GM18507 (cell line): ENCODE data around the gene HIF3A.
A peak's percentile ranks its signal among the peaks of the same experiment; 100 is the strongest.
"Not testable (repeated sequence)": the region's sequence is repeated elsewhere in the genome, so short reads cannot be mapped to it uniquely, and the experiment has no call there.

Source experiments
- DNase-seq: peaks from one replicate; pipeline ENCODE4 v3.0.0; 2011; ENCODE audit warnings: low read depth; ENCODE audit not compliant: insufficient read length; ENCODE audit errors: extremely low spot score
- FAIRE-seq: peaks from 2 replicates; lab custom pipeline; 2011; peaks lifted over from hg19 to GRCh38; lab: Jason Lieb, UNC

Gene HIF3A

DNA sequence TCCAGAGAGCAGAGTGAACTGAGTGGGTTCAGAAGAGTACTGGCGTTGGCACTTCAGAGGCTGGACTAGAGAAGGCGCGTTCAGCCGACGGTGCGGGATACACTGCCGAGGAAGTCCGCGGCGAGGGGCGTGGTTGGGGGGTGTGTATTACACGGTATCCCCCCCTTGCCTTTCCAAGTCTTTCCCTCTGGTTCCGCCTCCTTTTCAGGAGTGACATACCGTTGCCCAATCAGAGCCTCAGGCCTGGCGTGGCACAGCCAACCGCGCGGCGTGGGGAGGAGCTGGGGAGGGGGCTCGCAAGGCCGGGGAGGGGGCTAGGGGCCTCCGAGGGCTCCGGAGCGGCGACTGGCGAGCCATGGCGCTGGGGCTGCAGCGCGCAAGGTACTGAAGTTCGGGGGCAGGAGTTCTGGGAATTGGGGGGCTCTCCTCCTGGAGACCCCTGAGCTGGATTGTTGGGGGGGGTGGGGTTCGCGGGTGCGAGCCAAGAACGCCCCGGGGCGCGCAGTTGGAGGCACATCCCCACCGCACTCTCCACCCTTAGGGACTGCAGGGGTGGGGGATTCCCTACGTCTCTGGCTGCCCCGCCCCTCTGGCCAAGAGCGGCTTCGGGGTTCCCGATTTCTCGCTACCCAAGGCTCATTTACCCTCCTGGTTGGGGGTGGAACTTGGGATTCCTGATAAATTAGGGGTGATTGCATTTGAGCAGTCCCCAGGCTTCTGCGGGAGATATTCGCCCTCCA lies at the start of gene HIF3A:
HIF3A (plus strand) TSS at position 321 of the 740 bp plus-strand sequence; CDS start at position 356, 35 bp downstream.
- FAIRE-seq (no peak), DNase-seq (no peak)

DNA sequence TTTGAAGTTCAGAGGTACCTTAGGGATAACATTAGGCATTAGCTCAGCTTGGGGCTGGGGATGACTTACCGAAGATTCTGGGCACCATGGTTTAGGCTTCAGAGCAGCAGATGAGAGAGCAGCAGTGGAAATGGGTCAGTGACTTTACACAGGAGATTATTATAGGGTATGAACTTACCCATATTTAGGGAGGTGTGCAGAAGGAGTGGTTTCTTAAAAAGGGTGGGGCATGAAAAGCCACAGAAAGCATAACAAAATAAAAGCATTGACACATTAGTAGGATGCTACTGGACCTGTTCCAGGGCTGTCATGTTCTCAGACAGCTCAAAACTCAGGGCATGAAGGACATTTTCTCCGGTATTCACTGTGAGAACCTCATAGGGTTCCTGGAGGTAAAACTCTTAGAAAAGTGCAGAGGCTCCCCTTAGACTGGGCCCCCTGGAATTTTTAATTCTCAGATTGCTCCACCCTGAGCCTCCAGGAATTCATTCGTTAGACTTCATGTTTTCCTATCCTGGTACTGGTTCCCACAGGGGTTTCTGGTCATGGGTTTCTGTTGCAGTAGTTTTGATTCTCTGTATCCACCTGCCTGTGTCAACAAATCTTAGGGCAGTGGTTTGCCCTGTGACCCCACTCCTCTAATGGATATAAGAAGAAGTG lies 46.6 kb upstream of the HIF3A start:
- no peak for DNase-seq
- no peak for FAIRE-seq

DNA sequence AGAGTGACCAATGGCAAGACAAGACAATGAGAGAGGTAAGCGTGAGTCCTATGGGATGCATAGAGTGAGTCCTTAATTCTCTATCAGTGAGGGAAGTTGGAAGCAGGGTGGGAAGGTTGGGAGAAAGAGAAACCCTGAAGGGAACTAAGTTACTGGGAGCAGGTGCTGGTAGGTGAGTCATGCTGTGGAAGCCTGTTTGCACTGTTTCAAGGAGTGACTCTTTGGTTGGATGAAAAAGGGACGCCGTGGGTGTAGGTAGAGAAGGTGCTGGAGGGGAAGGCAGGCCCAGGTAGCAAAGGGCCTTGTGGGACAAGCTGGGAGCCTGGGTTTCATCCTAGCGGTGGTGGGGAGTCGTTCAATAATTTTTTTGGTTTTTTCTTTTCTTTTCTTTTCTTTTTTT lies 45.4 kb upstream of the HIF3A start:
- DNase-seq: no peak
- FAIRE-seq: no peak

DNA sequence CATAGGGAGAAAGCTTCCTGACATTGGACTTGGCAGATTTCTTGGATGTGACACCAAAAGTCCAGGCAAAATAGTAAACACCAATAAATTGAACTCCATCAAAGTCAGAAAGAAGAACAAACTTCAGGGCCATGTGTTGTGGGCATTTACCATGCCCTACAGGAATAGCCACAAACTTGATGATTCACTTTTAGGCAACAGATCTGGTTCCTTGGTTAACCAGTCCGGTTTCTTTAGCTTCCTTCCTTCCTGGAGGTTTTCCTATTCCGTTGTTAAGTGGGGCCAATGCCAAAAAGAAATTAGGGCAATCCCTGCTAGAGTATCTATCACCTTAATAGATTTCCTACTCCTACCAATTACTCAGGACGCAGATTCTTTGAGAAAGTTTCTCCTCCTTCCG lies 42.1 kb upstream of the HIF3A start:
- no peak for FAIRE-seq
- no peak for DNase-seq

DNA sequence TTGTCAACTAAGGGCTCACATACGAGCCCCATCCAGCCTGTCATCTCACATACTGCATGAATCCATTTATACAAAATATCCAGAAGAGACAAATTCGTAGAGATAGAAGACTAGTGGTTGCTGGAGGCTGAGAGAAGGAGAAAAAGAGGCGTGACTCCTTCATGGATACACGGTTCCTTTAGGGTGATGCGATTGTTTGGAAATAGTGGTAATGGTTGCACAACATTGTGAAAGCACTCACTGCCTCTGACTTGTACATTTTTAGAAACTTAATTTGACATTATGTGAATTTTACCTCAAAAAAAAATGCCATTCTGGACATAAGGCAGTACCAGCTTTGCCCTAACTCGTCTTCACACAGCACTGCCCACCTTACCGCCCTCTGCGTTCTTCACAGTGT lies 40.0 kb upstream of the HIF3A start:
- DNase-seq: no peak
- FAIRE-seq: no peak

DNA sequence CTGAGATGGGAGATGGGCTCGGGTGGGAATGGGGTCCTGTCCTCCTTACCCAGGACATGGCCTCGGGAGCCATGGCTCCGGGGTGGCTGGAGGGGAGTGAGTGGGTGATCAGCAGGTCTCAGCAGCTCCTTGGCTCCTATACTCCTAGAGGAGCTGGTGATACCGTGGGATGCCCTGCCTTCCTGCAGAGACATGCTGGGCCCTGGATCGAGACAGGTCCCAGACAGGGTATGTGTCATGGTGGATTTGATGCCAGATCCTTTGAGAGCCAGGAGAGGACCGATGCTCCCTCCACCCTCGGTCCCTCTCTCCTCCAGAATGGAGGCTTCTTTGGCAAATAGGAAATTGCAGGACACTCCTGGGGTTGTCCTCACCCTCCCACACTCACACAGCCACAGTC lies 35.3 kb upstream of the HIF3A start:
- FAIRE-seq, DNase-seq: not testable (repeated sequence)

DNA sequence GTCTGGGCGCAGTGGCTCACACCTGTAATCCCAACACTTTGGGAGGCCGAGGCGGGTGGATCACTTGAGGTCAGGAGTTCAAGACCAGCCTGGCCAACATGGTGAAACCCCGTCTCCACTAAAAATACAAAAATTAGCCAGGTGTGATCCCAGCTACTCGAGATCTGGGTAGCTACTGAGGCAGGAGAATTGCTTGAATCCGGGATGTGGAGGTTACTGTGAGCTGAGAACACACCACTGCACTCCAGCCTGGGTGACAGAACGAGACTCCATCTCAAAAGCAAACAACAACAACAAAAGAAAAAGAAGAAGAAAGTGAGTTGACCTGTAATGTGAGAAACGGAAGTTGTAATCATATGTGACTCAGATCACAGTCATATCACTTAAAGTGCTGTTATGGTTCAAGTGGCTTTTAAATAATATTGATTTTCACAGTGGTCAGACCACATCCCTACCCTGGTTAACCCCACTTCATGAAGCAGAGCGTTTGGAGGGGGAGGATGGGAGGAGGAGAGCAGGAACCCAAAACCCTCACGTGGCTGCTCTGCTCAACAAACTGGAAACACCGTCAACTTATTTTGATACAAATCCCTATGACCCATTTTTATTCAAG lies 34.1 kb upstream of the HIF3A start:
- peak; percentile 87 for FAIRE-seq
- DNase-seq: peak; percentile 37

DNA sequence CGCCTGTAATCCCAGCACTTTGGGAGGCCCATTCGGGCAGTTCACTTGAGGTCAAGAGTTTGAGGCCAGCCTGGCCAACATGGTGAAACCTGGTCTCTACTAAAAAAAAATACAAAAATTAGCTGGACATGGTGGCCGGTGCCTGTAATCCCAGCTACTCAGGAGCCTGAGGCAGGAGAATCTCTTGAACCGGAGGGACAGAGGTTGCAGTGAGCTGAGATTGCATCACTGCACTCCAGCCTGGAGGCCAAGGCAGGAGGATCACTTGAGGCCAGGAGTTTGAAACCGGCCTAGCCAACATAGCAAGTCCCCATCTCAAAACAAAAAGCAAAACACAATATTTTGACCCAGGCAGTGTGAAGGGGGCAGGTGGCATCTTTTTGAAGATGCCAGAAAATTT lies 32.0 kb upstream of the HIF3A start:
- not testable (repeated sequence) for DNase-seq, FAIRE-seq

DNA sequence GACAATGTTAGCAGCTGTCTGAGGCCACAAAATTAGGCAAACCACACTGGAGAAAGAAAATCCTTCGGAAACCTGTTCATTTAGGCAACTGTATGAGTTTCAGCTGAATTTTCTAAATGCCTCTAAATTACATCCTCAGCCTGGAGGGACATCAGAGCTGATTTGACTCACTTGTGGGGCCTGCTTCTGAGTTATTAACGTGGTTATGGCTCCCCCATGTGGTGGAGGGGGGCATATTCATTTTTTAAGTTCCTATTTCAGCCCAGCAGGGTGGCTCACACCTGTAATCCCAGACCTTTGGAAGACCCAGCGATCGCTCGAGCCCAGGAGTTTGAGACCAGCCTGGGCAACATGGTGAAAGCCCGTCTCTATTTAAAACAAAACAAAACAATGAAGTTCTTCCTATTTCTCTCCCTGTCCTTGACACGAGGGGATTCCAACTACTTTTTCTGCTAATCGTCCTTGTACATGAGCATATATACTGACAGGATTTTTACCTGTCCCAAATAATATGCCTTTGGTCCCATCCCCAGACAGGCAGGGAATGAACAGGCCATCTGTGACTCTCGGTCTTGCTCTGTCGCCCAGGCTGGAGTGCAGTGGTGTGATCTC lies 31.5 kb upstream of the HIF3A start:
- peak; percentile 46 for DNase-seq
- peak; percentile 92 for FAIRE-seq

DNA sequence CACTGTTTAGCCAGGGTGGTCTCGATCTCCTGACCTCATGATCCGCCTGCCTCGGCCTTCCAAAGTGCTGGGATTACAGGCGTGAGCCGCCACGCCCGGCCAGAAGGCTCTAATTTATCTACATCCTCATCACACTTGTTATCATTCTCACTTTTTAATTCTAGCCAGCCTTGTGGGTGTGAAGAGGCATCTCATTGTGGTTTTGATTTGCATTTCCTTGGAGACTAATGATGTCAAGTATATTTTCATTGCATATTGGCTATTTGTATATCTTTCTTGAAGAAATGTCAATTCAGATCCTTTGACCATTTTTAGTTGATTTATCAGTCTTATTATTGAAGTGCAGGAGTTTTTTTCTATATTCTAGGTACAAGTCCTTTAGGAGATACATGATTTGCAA lies 27.7 kb upstream of the HIF3A start:
- no peak for DNase-seq
- no peak for FAIRE-seq

DNA sequence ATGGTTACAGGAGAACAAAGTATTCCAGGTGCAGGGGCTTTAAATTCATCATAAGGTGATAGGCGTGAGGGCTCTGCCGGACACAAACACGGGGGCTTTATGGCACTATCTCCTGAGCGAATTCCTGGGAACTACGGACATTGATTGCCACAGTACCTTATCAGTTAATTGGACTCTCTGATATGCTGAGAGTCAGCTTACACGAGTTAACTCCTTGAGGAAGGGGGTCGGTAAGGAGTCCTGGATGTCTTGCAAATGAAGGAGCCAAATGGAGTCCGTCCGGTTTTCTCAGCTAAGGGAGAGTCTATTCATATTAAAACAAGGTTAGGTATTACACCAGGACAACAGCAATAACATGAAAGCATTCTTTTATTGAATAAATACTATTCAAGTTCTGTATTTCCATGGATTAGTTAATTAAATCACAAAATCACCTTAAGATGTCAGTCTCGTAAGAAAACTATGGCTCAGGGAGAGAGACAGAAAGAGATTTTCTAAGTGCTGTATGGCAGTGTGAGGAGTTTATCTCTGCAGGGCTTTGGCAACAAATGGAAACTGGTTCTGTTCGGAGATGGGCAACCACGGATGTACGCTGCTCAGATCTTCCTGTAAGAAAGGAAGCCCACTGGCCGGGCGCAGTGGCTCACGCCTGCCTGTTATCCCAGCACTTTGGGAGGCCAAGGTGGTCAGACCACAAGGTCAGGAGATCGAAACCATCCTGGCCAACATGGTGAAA lies 26.2 kb upstream of the HIF3A start:
- FAIRE-seq: no peak
- no peak for DNase-seq

DNA sequence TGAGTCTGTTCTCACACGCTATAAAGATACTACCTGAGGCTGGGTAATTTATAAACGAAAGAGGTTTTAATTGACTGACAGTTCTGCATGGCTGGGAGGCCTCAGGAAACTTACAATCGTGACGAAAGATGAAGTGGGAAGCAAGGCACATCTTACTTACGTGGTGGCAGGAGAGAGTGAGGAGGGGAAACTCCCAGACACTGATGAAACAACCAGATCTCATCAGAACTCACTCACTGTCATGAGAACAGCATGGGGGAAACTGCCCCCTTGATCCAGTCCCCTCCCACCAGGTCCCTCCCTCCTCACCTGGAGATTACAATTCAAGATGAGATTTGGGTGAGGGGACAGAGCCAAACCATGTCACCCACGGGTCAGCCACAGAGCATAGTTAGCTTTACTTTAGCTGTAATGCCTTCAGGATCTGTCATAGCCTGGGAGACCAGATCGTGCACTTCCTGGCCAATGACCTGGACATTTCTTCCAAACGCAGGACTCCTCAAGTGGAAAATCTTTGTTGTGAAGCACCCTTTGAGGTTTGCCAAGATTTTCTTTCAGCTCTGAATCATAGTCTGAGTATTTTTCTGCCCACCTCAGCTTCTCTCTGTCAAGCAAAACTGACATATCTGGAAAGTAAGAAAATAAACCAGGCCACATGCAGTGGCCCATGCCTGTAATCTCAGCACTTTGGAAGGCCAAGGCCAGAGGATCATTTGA lies 25.2 kb upstream of the HIF3A start:
- DNase-seq (no peak), FAIRE-seq (peak; percentile 44)

DNA sequence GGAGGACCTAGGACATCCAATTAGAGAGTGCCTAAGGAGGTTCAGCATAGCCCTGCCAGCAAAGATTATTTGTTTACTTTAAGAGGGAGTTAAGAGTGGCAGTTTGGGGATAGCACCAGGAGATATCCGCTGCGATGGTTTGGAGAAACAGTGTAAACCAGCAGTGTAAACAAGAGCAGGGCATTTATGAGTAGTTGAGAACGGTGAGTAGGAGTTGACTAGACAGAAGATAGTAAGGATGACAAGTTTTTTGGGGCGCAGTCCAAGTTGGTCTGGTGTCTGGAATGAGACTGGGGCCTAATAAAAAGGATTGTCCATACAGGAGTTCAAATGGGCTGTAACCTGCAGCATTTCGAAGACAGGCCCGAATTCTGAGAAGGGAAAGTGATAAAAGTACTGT lies 22.9 kb upstream of the HIF3A start:
- DNase-seq, FAIRE-seq: not testable (repeated sequence)

DNA sequence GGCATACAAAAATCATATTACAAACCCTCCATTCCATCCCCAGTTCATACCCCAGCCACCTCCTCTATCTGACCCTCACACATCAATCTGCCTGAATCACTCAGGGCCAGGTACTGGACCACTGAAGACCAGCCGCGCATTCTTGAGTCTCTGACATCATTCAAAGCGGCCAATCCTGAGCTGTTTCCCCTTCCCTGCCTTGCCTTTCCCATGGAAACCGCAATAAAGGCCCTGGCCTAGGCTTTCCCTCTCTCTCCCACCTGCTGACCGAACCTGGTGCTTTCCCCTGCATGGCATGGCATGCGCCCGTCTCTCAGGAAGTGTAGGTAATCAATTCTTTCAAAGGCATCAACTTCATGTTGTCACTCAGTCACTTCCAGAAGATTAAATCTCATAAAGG lies 17.7 kb upstream of the HIF3A start:
- DNase-seq (no peak), FAIRE-seq (no peak)

DNA sequence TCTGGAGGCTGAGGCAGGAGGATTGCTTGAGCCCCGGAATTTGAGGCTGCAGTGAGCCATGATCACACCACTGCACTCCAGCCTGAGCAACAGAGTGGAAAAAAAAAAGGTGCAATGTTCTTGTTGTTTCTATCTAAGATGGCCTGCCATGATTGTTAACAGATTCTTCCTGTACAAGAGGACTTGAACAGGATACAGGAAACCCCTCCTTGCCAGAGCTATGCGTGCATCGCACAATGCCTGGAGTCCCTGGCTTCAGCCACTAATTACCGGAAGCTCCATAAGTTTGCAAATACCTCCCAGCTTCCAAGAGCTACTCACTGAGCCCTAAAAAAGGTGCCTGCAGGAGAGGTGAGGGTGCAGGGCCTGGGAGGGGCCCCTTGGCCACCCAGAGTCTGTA lies 13.1 kb upstream of the HIF3A start:
- FAIRE-seq (no peak), DNase-seq (no peak)

DNA sequence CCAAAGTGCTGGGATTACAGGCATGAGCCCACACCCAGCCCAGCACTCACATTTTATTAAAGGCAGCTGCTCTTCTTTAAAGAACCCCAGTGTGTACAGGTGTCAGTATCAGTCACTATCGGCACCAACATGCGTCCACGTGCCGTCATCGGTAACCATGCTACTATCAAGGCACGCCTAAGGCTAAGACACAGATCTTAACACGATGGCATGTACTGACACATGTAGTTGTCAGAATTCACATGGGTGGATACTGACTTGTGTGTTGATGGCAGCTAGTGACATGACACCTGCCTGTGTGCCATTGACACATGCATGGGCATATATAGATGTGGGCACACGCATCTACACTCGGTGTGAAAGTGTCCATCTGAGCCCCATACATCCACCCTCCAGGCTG lies 12.2 kb upstream of the HIF3A start:
- no peak for FAIRE-seq
- no peak for DNase-seq

DNA sequence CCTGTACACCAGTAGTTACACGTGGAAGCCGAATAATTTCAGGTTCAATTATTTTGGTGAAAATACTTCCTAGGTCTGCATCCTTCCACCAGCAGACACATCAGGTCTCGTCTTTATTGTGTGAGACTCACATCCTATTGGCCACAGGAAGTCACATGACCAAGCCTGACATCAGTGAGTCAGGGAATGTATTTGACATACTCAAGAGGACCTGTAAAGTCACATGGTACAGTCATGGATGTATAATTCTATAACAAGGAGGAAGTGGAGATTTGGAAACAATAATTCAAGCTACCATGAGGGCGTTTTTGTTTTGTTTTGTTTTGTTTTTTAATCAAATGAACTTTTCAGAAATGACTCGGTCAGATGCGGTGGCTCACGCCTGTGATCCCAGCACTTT lies 9.3 kb upstream of the HIF3A start:
- FAIRE-seq: no peak
- no peak for DNase-seq

DNA sequence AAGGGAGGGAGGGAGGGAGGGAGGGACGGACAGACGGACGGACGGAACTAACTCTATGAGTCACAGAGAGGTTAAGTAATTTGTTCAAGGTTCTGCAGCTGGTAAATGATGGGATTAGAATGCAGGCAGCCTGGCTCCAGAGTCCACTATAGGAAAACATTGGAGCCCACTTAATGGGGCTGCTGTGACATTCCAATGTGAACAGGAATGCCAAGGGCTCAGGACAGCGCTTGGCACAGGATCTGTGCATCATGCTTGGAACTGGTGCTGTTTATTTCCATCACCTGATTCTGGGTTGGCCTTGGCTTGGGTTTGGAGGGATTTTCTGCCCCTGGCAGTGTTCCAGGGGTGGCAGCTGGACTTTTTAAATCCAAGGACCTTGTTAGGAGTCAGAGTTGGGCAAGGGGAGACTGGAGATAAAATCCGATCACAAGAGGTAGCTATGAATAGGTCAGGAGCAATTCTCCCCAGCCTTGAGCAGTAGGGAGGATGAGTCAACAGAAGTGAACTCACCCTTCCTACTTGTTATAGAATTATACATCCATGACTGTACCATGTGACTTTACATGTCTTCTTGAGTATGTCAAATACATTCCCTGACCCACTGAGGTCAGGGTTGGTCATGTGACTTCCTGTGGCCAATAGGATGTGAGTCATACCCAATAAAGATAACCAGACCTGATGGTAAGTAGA lies 7.8 kb upstream of the HIF3A start:
- FAIRE-seq (no peak), DNase-seq (no peak)
